ENCODE results near the gene DPT. TPM values are rescaled to one million over a fixed set of nuclear protein-coding genes. Genes with fewer than 3 reads are reported as not detected.

Gene DPT
- total RNA-seq, 1 donor: 4.3 TPM

GRCh38 chr1:168726719-168727118 is 2.3 kb downstream of the DPT start:
- no peak overlapping the region for H3K27ac ChIP-seq (ENCODE audit: low read depth, low read length)
- H4K20me1 ChIP-seq (ENCODE audit: insufficient read depth, low read length): no peaks in the 10 kb centered on the region
- no peaks in the 10 kb centered on the region for H3K27me3 ChIP-seq (ENCODE audit: insufficient read depth, low read length)
- H2AFZ ChIP-seq (ENCODE audit: low read length): no peak overlapping the region
- no peaks in the 10 kb centered on the region for H3K9me3 ChIP-seq (ENCODE audit: low read depth, low read length)
- H3K36me3 ChIP-seq (ENCODE audit: insufficient read depth, low read length): no peaks in the 10 kb centered on the region
- H3K79me2 ChIP-seq (ENCODE audit: insufficient read depth, low read length): no peaks in the 10 kb centered on the region
- peaks cover 6% of the 10 kb centered on the region for H3K4me1 ChIP-seq (ENCODE audit: insufficient read depth, low read length)
- no peak for DNase-seq (ENCODE audit: insufficient read length, low spot score, missing footprints)
- no peak overlapping the region for H3K4me3 ChIP-seq (ENCODE audit: insufficient read depth, low read length)
- H3K4me2 ChIP-seq (ENCODE audit: insufficient read depth, low read length): no peak overlapping the region
- TF ChIP-seq, protein P1, sequence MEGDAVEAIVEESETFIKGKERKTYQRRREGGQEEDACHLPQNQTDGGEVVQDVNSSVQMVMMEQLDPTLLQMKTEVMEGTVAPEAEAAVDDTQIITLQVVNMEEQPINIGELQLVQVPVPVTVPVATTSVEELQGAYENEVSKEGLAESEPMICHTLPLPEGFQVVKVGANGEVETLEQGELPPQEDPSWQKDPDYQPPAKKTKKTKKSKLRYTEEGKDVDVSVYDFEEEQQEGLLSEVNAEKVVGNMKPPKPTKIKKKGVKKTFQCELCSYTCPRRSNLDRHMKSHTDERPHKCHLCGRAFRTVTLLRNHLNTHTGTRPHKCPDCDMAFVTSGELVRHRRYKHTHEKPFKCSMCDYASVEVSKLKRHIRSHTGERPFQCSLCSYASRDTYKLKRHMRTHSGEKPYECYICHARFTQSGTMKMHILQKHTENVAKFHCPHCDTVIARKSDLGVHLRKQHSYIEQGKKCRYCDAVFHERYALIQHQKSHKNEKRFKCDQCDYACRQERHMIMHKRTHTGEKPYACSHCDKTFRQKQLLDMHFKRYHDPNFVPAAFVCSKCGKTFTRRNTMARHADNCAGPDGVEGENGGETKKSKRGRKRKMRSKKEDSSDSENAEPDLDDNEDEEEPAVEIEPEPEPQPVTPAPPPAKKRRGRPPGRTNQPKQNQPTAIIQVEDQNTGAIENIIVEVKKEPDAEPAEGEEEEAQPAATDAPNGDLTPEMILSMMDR (IDR thresholded peaks at IDR 0.05; ENCODE audit: extremely low read depth, low read depth, low read length): no peak

DNA sequence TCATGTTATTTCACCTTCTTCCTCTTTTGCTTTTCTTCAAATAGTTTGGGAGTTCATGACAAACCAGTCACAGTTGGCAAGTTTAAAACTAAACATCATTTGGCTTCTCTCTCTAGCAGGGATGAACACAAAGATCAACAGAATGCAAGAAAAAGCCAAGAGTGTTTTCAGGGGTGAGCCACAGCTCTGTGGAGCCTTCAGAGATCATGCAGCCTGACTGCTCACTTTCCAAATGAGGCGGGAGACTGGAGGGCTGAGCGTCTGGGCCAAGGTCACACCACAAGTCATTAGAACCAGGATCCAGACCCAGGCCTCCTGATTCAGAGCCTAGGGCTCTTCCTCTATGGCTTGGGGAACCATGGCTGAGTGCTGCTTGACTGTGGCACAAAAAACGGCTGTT is 2.7 kb downstream of the DPT start:
- no peaks in the 10 kb centered on the region for H3K27me3 ChIP-seq (ENCODE audit: insufficient read depth, low read length)
- TF ChIP-seq, protein P1 (IDR thresholded peaks at IDR 0.05; ENCODE audit: extremely low read depth, low read depth, low read length): no peak
- H3K4me3 ChIP-seq (ENCODE audit: insufficient read depth, low read length): no peak overlapping the region
- no peak overlapping the region for H2AFZ ChIP-seq (ENCODE audit: low read length)
- no peaks in the 10 kb centered on the region for H3K36me3 ChIP-seq (ENCODE audit: insufficient read depth, low read length)
- H3K9me3 ChIP-seq (ENCODE audit: low read depth, low read length): no peaks in the 10 kb centered on the region
- H4K20me1 ChIP-seq (ENCODE audit: insufficient read depth, low read length): no peaks in the 10 kb centered on the region
- DNase-seq (ENCODE audit: insufficient read length, low spot score, missing footprints): no peak
- peaks cover 6% of the 10 kb centered on the region for H3K4me1 ChIP-seq (ENCODE audit: insufficient read depth, low read length)
- H3K79me2 ChIP-seq (ENCODE audit: insufficient read depth, low read length): no peaks in the 10 kb centered on the region
- no peak overlapping the region for H3K4me2 ChIP-seq (ENCODE audit: insufficient read depth, low read length)
- no peak overlapping the region for H3K27ac ChIP-seq (ENCODE audit: low read depth, low read length)

DNA sequence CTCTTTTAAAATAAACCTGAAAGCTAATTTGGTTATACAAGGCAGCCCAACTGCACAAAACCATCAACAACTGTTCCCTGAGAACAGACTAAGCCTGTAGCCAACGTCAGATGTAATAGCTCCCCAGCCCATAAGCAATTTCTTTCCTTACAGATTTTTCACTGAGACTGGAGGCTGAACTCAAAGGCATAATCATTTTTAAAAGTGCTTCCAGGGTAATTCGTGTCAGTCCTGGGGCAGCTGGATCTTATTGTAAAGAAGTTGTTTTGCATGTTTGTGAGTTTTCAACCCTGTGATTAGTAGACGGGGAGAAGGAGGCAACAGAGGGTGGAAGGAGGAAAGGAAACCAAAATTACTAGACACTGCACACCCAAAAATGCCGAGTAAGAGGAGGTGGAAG is 3.2 kb downstream of the DPT start:
- Histone ChIP-seq H3K36me3 (ENCODE audit: insufficient read depth, low read length) (no peaks in the 10 kb centered on the region), H2AFZ (ENCODE audit: low read length) (no peak overlapping the region), H3K27ac (ENCODE audit: low read depth, low read length) (no peak overlapping the region), H3K4me3 (ENCODE audit: insufficient read depth, low read length) (no peak overlapping the region), H3K4me2 (ENCODE audit: insufficient read depth, low read length) (no peak overlapping the region), H3K27me3 (ENCODE audit: insufficient read depth, low read length) (no peaks in the 10 kb centered on the region), H3K4me1 (ENCODE audit: insufficient read depth, low read length) (peaks cover 6% of the 10 kb centered on the region), H3K79me2 (ENCODE audit: insufficient read depth, low read length) (no peaks in the 10 kb centered on the region), H3K9me3 (ENCODE audit: low read depth, low read length) (no peaks in the 10 kb centered on the region), H4K20me1 (ENCODE audit: insufficient read depth, low read length) (no peaks in the 10 kb centered on the region)
- TF ChIP-seq, protein P1 (IDR thresholded peaks at IDR 0.05; ENCODE audit: extremely low read depth, low read depth, low read length): no peak
- DNase-seq (ENCODE audit: insufficient read length, low spot score, missing footprints): no peak

- no peak for DNase-seq (ENCODE audit: insufficient read length, low spot score, missing footprints)
- H2AFZ ChIP-seq (ENCODE audit: low read length): no peak overlapping the region
- no peaks in the 10 kb centered on the region for H3K36me3 ChIP-seq (ENCODE audit: insufficient read depth, low read length)
- TF ChIP-seq, protein P1 (IDR thresholded peaks at IDR 0.05; ENCODE audit: extremely low read depth, low read depth, low read length): no peak
- H3K27ac ChIP-seq (ENCODE audit: low read depth, low read length): no peak overlapping the region
- no peaks in the 10 kb centered on the region for H3K9me3 ChIP-seq (ENCODE audit: low read depth, low read length)
- H3K79me2 ChIP-seq (ENCODE audit: insufficient read depth, low read length): no peaks in the 10 kb centered on the region
- H3K4me2 ChIP-seq (ENCODE audit: insufficient read depth, low read length): no peak overlapping the region
- no peak overlapping the region for H3K4me3 ChIP-seq (ENCODE audit: insufficient read depth, low read length)
- peaks cover 6% of the 10 kb centered on the region for H3K4me1 ChIP-seq (ENCODE audit: insufficient read depth, low read length)
- no peaks in the 10 kb centered on the region for H3K27me3 ChIP-seq (ENCODE audit: insufficient read depth, low read length)
- no peaks in the 10 kb centered on the region for H4K20me1 ChIP-seq (ENCODE audit: insufficient read depth, low read length)
Observed at GRCh38 chr1:168725060-168725459, 3.9 kb downstream of the DPT start.
